D721Med (cell line): Measurements from ENCODE around the gene IFIT3.
A peak's percentile ranks its signal among the peaks of the same experiment; 100 is the strongest.

ENCODE experiments used
- DNase-seq: peaks from one replicate; pipeline ENCODE4 v3.0.0; 2011; ENCODE audit warnings: low spot score; ENCODE audit not compliant: insufficient read length
- FAIRE-seq: peaks from 2 replicates; lab custom pipeline; 2011; peaks lifted over from hg19 to GRCh38; lab: Jason Lieb, UNC
- TF ChIP-seq, protein P1 (sequence below): IDR thresholded peaks from 2 replicates; pipeline ENCODE4 v1.5.1; 2012; ENCODE audit warnings: mild to moderate bottlenecking, control low read depth; ENCODE audit not compliant: insufficient read depth; ENCODE audit errors: missing control alignments

Gene IFIT3, protein sequence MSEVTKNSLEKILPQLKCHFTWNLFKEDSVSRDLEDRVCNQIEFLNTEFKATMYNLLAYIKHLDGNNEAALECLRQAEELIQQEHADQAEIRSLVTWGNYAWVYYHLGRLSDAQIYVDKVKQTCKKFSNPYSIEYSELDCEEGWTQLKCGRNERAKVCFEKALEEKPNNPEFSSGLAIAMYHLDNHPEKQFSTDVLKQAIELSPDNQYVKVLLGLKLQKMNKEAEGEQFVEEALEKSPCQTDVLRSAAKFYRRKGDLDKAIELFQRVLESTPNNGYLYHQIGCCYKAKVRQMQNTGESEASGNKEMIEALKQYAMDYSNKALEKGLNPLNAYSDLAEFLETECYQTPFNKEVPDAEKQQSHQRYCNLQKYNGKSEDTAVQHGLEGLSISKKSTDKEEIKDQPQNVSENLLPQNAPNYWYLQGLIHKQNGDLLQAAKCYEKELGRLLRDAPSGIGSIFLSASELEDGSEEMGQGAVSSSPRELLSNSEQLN

DNA sequence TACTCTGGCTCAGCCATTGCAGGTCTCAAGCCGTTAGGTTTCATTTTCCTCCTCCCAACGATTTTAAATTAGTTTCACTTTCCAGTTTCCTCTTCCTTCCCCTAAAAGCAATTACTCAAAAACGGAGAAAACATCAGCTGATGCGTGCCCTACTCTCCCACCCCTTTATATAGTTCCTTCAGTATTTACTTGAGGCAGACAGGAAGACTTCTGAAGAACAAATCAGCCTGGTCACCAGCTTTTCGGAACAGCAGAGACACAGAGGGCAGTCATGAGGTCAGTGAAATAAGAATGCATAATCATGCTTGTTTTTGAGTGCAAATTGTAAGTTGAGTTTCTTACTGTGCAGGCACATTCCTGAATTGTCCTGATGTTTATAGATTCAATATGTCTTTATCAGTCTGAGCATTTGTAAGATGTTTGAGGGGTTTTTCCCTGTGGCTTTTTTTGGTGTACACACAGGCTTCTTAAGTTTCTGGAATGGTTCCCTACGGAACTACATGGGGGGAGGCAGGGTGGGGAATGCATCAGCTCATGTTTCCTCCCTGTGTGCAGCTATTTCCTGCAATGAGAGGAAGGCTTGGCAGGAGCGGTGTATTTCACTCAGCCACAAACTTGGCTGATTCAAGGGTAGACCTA is at the start of gene IFIT3:
IFIT3 (plus strand) TSS at position 195 of the 639 bp plus-strand sequence; CDS start at position 272, 77 bp downstream.
- no peak for DNase-seq
- TF ChIP-seq, protein P1, sequence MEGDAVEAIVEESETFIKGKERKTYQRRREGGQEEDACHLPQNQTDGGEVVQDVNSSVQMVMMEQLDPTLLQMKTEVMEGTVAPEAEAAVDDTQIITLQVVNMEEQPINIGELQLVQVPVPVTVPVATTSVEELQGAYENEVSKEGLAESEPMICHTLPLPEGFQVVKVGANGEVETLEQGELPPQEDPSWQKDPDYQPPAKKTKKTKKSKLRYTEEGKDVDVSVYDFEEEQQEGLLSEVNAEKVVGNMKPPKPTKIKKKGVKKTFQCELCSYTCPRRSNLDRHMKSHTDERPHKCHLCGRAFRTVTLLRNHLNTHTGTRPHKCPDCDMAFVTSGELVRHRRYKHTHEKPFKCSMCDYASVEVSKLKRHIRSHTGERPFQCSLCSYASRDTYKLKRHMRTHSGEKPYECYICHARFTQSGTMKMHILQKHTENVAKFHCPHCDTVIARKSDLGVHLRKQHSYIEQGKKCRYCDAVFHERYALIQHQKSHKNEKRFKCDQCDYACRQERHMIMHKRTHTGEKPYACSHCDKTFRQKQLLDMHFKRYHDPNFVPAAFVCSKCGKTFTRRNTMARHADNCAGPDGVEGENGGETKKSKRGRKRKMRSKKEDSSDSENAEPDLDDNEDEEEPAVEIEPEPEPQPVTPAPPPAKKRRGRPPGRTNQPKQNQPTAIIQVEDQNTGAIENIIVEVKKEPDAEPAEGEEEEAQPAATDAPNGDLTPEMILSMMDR = no peak
- FAIRE-seq = no peak

DNA sequence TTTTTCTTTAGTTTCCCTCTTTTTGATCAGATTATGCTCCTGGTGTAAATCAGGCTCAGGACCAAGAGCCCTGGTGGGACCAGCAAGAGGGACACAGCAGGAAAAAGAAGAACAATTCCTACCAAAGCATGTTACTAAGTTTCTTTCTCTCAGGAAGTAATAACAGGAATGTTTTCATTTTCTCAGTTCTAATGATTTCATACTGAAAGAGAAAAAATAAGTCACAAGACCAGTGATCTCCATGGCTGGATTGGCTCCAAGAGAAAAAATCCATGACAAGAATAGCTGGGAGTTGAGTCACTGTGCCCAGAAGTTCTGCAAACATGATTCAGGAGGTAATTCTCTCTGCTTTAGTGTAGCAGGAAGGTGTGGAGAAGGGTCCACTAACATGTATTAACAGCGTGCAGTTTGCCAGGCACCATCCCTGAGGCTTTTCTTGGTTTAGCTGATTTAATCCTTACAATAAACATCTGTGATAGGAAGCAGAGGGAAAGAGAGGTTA is 49.7 kb upstream of the IFIT3 start:
- DNase-seq (no peak), FAIRE-seq (peak; percentile 73)
- TF ChIP-seq, protein P1 = no peak

DNA sequence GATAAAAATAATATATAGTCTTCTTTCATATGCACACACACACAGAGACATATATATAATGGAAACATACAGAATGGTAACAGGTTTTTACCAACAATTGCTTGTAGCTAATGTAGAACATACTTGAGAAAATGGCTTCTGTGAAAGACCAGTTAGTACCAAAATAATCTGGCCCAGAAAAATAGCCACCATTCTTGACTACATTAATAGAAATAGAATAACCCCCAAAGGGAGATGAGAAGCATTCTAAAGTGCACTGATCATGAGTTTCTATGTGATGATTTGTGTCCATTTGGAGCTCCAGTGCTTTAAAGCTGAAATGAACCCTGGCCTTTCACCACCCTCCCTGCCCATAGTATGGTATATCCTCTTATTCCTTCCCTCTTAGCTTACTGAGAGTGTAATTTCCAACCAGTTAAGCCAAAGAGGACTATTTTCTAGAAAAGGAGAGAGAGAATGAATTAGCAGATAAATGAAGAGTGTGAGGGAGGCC is 48.9 kb upstream of the IFIT3 start:
- DNase-seq (no peak), FAIRE-seq (no peak)
- TF ChIP-seq, protein P1 = no peak

DNA sequence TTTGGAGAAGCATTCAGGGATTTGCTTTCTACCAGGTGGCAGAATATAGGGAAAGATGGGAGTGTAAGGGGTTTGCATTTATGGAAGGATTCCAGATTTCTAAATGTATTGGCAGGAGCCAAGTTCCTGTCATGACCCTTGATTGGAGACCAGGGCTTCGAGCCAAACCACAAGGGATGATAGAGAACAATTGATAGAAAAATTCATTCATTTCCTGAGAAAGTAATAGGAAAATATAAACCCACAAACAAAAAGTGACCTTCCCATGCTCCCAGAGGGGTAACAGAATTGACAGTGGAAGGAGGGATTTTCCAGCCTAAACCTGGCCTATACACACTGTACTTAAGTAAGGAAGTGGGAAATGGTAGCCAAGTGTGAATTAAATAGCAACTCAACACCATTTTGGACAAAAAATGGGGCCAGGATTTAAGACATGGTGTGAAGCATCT is 48.4 kb upstream of the IFIT3 start:
- DNase-seq (no peak), FAIRE-seq (no peak)
- TF ChIP-seq, protein P1 = no peak

DNA sequence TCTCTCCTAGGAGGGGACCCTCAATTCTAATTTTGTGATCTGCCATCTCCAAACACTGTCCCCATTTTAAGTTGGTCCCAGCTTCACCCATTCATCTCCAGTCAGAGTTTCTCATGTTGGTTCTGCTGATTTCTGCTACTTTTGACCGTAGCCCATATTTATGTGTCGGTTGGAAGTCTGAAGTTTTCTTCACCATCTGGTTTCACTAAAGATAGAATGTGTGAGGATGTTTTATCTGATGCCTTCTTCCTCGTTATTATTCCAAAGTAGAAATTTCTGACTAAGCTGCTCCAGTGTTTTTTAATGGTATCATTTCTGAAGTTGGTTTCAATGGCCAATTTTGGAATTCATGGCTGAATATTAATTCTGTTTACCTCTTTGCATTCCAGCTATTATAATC is 47.3 kb upstream of the IFIT3 start:
- TF ChIP-seq, protein P1 = no peak
- no peak for DNase-seq
- FAIRE-seq = no peak

DNA sequence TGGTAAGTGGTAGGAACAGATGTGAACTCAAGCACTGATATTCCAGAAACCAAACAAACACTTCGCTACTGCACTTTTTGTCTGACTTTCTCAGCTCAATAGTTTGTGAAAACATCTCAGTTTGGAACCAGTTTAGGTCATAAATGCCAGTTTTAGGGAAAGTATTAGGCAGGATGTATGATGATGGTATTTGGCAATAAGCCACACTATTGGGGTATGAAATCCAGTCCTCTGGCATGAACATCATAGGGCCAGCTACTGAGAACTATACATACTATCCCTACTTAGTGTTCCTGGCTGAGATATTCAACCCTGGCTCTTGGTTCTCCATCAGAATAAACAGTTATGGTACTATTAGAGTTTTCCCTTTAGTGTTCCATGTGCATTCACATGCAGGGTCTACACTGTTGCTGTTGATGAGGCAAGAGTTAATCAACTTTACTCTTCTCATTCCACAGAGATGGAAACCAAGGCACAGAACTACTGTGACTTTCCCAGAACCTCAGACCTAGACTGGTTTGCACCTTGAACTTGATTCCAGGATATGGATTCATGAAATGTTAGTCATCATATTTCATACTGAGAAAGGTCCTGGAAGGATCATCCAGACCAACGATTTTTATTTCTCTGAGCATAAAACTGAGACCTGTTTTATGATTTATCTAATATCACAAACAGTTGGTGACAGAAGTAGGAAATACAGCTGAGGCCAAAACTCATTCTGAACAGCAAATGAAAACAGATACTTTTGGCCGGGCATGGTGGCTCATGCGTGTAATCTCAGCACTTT is 46.0 kb upstream of the IFIT3 start:
- TF ChIP-seq, protein P1 = no peak
- no peak for FAIRE-seq
- DNase-seq = no peak
